Mammary epithelial cell (primary cell): ENCODE results near the gene PIEZO2.

Experiments used
- CTCF ChIP-seq, 2 donors: IDR thresholded peaks in 1 of 2; conservative IDR thresholded peaks in 1 of 2; 2 replicates each; pipeline ENCODE4 v1.5.1; 2011 to 2012; ENCODE audit warnings: inconsistent platforms in 2 of 2, low read length in 2 of 2, mild to moderate bottlenecking in 2 of 2, control low read depth in 1 of 2, low read depth in 1 of 2; ENCODE audit not compliant: insufficient read depth in 1 of 2; ENCODE audit errors: extremely low read depth in 1 of 2
- EZH2 ChIP-seq: IDR thresholded peaks from 2 replicates; pipeline ENCODE4 v1.6.1; 2012; ENCODE audit warnings: low read length, inconsistent platforms, borderline replicate concordance

GRCh38 chr18:10843565-10843964 lies 305.8 kb downstream of the PIEZO2 start:
- TF ChIP-seq CTCF (conservative IDR thresholded peaks at IDR 0.05 in 1 of 2, IDR thresholded peaks at IDR 0.05 in 1 of 2; ENCODE audit: extremely low read depth in 1 of 2, insufficient read depth in 1 of 2, low read depth in 1 of 2, low read length in 2 of 2) = no peak
- no peak for TF ChIP-seq EZH2
